Measurements from ENCODE around the gene DYRK1B. TPM values are rescaled to one million over a fixed set of nuclear protein-coding genes. Genes with fewer than 3 reads are reported as not detected.
A peak's percentile ranks its signal among the peaks of the same experiment; 100 is the strongest.

DYRK1B gene
- total and polyA plus RNA-seq, 4 donors = 7.9 to 25.6 (median 20.8) TPM

DNA sequence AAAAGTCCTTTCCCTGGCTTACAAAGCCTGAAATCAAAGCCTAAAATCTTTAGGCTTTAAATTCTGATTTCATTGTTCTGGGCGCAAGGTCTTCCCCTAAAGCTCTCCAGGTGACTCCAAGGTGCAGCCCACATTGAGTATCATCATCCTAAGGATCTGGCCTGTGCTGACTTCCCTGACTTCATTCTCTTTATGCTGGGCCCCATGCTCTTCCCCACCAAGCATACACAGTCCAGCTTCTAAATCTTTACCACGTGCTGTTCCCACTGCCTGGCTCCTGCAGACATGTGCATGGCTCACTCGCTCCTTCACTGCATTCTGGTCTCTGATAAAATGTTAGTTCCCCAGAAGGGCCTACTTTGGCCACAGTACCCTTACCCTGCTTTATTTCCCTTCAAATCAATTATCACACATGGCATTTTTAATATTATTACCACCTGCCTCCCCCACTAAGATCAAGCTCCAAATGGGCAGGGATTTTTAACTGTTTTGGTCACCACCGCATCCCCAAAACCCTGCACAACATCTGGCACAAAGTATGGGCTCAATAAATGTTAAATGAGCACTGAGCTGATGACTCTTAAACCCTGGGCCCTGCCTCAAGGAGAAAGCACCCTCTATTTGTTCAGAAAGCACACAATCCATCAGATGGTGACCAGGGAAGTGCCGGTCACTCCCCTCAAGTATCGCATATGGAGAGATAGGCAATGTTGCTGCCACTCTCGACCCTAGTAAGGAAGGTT lies 8.9 kb upstream of the DYRK1B start:
- Histone ChIP-seq H3K36me3 (ENCODE audit: control insufficient read depth in 4 of 4, insufficient read depth in 4 of 4, low read length in 4 of 4) (peaks cover 8 to 19% (median 15%) of the 10 kb centered on the region in 4 donors), H3K4me1 (ENCODE audit: control insufficient read depth in 5 of 5, insufficient read depth in 5 of 5, low read length in 5 of 5) (peaks cover 11 to 28% (median 15%) of the 10 kb centered on the region in 5 donors), H3K27me3 (ENCODE audit: control insufficient read depth in 3 of 3, insufficient read depth in 3 of 3, low read length in 2 of 3) (no peaks in the 10 kb centered on the region), H3K27ac (ENCODE audit: low read depth in 1 of 2, low read length in 1 of 2) (no peak overlapping the region), H3K4me3 (no peak overlapping the region), H3K9me3 (ENCODE audit: control insufficient read depth in 4 of 4, insufficient read depth in 3 of 4, low read length in 3 of 4) (no peaks in the 10 kb centered on the region), H3K9ac (ENCODE audit: insufficient read depth in 1 of 2, low read length in 2 of 2) (peak overlapping the region in 1 of 2 donors; percentile 72)
- 85 to 89% methylated on average over 7 of the region's 7 CpGs for WGBS, 2 donors
- ATAC-seq (ENCODE audit: insufficient read depth, low FRiP score) (no peak), DNase-seq (no peak)
- TF ChIP-seq, protein P1, sequence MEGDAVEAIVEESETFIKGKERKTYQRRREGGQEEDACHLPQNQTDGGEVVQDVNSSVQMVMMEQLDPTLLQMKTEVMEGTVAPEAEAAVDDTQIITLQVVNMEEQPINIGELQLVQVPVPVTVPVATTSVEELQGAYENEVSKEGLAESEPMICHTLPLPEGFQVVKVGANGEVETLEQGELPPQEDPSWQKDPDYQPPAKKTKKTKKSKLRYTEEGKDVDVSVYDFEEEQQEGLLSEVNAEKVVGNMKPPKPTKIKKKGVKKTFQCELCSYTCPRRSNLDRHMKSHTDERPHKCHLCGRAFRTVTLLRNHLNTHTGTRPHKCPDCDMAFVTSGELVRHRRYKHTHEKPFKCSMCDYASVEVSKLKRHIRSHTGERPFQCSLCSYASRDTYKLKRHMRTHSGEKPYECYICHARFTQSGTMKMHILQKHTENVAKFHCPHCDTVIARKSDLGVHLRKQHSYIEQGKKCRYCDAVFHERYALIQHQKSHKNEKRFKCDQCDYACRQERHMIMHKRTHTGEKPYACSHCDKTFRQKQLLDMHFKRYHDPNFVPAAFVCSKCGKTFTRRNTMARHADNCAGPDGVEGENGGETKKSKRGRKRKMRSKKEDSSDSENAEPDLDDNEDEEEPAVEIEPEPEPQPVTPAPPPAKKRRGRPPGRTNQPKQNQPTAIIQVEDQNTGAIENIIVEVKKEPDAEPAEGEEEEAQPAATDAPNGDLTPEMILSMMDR (IDR thresholded peaks at IDR 0.05; ENCODE audit: control extremely low read depth, extremely low read depth) = no peak

DNA sequence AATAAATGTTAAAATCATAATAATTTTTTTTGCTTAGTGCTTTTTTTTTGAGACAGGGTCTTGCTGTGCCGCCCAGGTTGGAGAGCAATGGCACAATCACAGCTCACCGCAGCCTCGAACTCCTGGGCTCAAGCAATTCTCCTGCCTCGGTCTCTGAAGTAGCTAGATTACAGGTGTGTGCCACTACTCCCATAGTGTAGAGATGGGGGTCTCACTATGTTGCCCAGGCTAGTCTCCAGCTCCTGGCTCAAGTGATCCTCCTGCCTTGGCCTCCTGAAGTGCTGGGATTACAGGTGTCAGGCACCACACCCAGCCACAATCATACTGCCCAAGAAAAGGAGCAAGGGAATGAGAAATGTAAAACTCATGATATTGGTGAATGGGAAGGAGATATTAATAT lies 7.1 kb upstream of the DYRK1B start:
- DNase-seq (no peak), ATAC-seq (ENCODE audit: insufficient read depth, low FRiP score) (no peak)
- peaks cover 9 to 20% (median 12%) of the 10 kb centered on the region in 5 donors for H3K4me1 ChIP-seq (ENCODE audit: control insufficient read depth in 5 of 5, insufficient read depth in 5 of 5, low read length in 5 of 5)
- no peaks in the 10 kb centered on the region for H3K9me3 ChIP-seq (ENCODE audit: control insufficient read depth in 4 of 4, insufficient read depth in 3 of 4, low read length in 3 of 4)
- H3K27ac ChIP-seq (ENCODE audit: low read depth in 1 of 2, low read length in 1 of 2) = no peak overlapping the region
- TF ChIP-seq, protein P1 (IDR thresholded peaks at IDR 0.05; ENCODE audit: control extremely low read depth, extremely low read depth) = no peak
- 95 to 96% methylated on average over 4 of the region's 4 CpGs for whole genome bisulfite sequencing, 2 donors
- H3K36me3 ChIP-seq (ENCODE audit: control insufficient read depth in 4 of 4, insufficient read depth in 4 of 4, low read length in 4 of 4) = peaks cover 19 to 35% (median 28%) of the 10 kb centered on the region in 4 donors
- H3K27me3 ChIP-seq (ENCODE audit: control insufficient read depth in 3 of 3, insufficient read depth in 3 of 3, low read length in 2 of 3) = no peaks in the 10 kb centered on the region
- no peak overlapping the region for H3K9ac ChIP-seq (ENCODE audit: insufficient read depth in 1 of 2, low read length in 2 of 2)
- H3K4me3 ChIP-seq = no peak overlapping the region

DNA sequence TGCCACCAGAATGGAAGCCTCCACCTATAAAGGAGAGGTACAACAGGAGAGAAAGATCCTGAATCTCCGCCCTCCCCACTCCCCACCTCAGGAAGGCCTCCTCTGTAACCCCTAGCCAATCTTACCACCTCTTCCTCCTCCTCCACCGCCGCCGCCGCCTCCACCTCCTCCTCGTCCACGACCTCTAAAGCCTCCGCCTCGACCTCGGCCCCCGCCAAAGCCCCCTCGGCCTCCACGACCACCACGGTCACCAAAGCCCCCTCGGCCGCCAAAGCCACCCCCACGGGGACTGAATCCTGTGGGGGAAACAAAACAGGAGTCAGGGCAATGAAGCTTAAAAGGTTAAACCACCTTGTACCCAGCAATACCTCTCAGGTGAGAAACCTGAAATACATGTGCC lies 6.5 kb upstream of the DYRK1B start:
- peaks cover 9 to 18% (median 12%) of the 10 kb centered on the region in 5 donors for H3K4me1 ChIP-seq (ENCODE audit: control insufficient read depth in 5 of 5, insufficient read depth in 5 of 5, low read length in 5 of 5)
- no peak for ATAC-seq (ENCODE audit: insufficient read depth, low FRiP score)
- H3K27ac ChIP-seq (ENCODE audit: low read depth in 1 of 2, low read length in 1 of 2) = no peak overlapping the region
- no peaks in the 10 kb centered on the region for H3K9me3 ChIP-seq (ENCODE audit: control insufficient read depth in 4 of 4, insufficient read depth in 3 of 4, low read length in 3 of 4)
- 93 to 94% methylated on average over 17 of the region's 17 CpGs for WGBS, 2 donors
- peaks cover 19 to 37% (median 29%) of the 10 kb centered on the region in 4 donors for H3K36me3 ChIP-seq (ENCODE audit: control insufficient read depth in 4 of 4, insufficient read depth in 4 of 4, low read length in 4 of 4)
- no peaks in the 10 kb centered on the region for H3K27me3 ChIP-seq (ENCODE audit: control insufficient read depth in 3 of 3, insufficient read depth in 3 of 3, low read length in 2 of 3)
- H3K9ac ChIP-seq (ENCODE audit: insufficient read depth in 1 of 2, low read length in 2 of 2) = no peak overlapping the region
- DNase-seq = no peak
- no peak overlapping the region for H3K4me3 ChIP-seq
- TF ChIP-seq, protein P1 (IDR thresholded peaks at IDR 0.05; ENCODE audit: control extremely low read depth, extremely low read depth) = no peak
